Measurements from ENCODE around the gene SLC25A42.

Gene SLC25A42

GRCh38 chr19:19111136-19111835 is 47.5 kb downstream of the SLC25A42 start:
- in situ Hi-C loops (cut with HindIII; ENCODE audit: low sequenced_read_pairs): no loop called here
- no peak overlapping the region for H3K4me3 ChIP-seq (ENCODE audit: low read depth, low read length)
- no peak for DNase-seq (ENCODE audit: low read depth, low spot score)
- TF ChIP-seq CTCF (IDR thresholded peaks at IDR 0.05; ENCODE audit: low read depth, low read length): no peak

GRCh38 chr19:19111967-19112580 is 48.3 kb downstream of the SLC25A42 start:
- no peak overlapping the region for H3K4me3 ChIP-seq (ENCODE audit: low read depth, low read length)
- TF ChIP-seq CTCF (IDR thresholded peaks at IDR 0.05; ENCODE audit: low read depth, low read length): no peak
- in situ Hi-C loops (cut with HindIII; ENCODE audit: low sequenced_read_pairs): no loop called here
- no peak for DNase-seq (ENCODE audit: low read depth, low spot score)

- DNase-seq (ENCODE audit: low read depth, low spot score): peak; percentile 31
- H3K4me3 ChIP-seq (ENCODE audit: low read depth, low read length): no peak overlapping the region
- TF ChIP-seq CTCF (IDR thresholded peaks at IDR 0.05; ENCODE audit: low read depth, low read length): no peak
- in situ Hi-C loops (cut with HindIII; ENCODE audit: low sequenced_read_pairs): no loop called here
Measured at GRCh38 chr19:19113040-19113626, 49.3 kb downstream of the SLC25A42 start.

- peak; percentile 55 for TF ChIP-seq CTCF (IDR thresholded peaks at IDR 0.05; ENCODE audit: low read depth, low read length)
- H3K4me3 ChIP-seq (ENCODE audit: low read depth, low read length): no peak overlapping the region
- in situ Hi-C loops (cut with HindIII; ENCODE audit: low sequenced_read_pairs): no loop called here
- no peak for DNase-seq (ENCODE audit: low read depth, low spot score)
Measured at GRCh38 chr19:19115954-19116353, 52.2 kb downstream of the SLC25A42 start.

- H3K4me3 ChIP-seq (ENCODE audit: low read depth, low read length): no peak overlapping the region
- TF ChIP-seq CTCF (IDR thresholded peaks at IDR 0.05; ENCODE audit: low read depth, low read length): no peak
- DNase-seq (ENCODE audit: low read depth, low spot score): no peak
- in situ Hi-C loops (cut with HindIII; ENCODE audit: low sequenced_read_pairs): no loop called here
Measured at GRCh38 chr19:19119325-19120237, 55.8 kb downstream of the SLC25A42 start.

All from astrocyte of the spinal cord (primary cell).